ENCODE results near the gene POLR2A. TPM values are rescaled to one million over a fixed set of nuclear protein-coding genes. Genes with fewer than 3 reads are reported as not detected.

The POLR2A gene
- total and polyA plus RNA-seq, 2 of the 13 experiments (the other 11 are each of a cell fraction or from before 2014, with no cell fraction given): 17.8 to 18.3 TPM

GRCh38 chr17:7484919-7485377 is 782 bp downstream of the POLR2A start:
- ATAC-seq: no peak
- H3K9ac ChIP-seq (ENCODE audit: insufficient read depth, low read depth, low read length): peak overlapping the region; percentile 81
- DNase-seq (ENCODE audit: low spot score): no peak
- H3K79me2 ChIP-seq (ENCODE audit: insufficient read depth, low read length): peaks cover 51% of the 10 kb centered on the region
- peaks cover 37% of the 10 kb centered on the region for H4K20me1 ChIP-seq (ENCODE audit: insufficient read depth, low read length)
- intact Hi-C loops (cut with micrococcal nuclease; ENCODE audit: unreplicated experiment) (loop anchor here (5.0 kb wide), 3 partner anchors 38 to 128 kb away; partner anchors contain the start of genes CHRNB1, TMEM256 and TMEM95), in situ Hi-C loops (cut with HindIII; ENCODE audit: extremely low pct_ligation_motif_present, low pct_unique_long_range_greater_than_20kb) (no loop called here)
- POLR2A ChIA-PET: interaction anchor here (0.8 to 5.5 kb wide), 16 partner anchors 9 to 439 kb away, joined by 3 to 41 read pairs (median 9); partner anchors contain the start of genes CD68, CHRNB1, FXR2 and NEURL4
- H3K36me3 ChIP-seq (replicated peaks in 1 of 2; ENCODE audit: control insufficient read depth in 1 of 2, insufficient read depth in 2 of 2, low read length in 2 of 2): peaks cover 0 to 3% of the 10 kb centered on the region in 2 experiments; a peak in 1 of 5 replicates
- no peaks in the 10 kb centered on the region; a peak in 2 of 5 replicates for H3K27me3 ChIP-seq (ENCODE audit: control insufficient read depth in 1 of 2, insufficient read depth in 2 of 2, low read length in 2 of 2)
- no peak overlapping the region for H2AFZ ChIP-seq (ENCODE audit: low read length)
- no peak for FAIRE-seq
- CTCF ChIA-PET (ENCODE audit: low intra/inter-chr PET ratio, low total read pairs): no interaction called here
- WGBS (ENCODE audit: low lambda C conversion rate): 0% methylated on average over 16 of the region's 19 CpGs
- peak overlapping the region; percentile 99 for H3K4me2 ChIP-seq (ENCODE audit: low read depth, low read length)
- peak overlapping the region; percentile 100 for H3K27ac ChIP-seq (ENCODE audit: extremely low read length, insufficient read depth, low read length)
- H3K4me3 ChIP-seq (replicated peaks in 1 of 3; ENCODE audit: insufficient read depth in 1 of 3, low read depth in 2 of 3, low read length in 3 of 3): peak overlapping the region; percentile 70 to 82 (median 79)
- BruUV-seq (replicated peaks): TSS peak; percentile 64
- H3K4me1 ChIP-seq (ENCODE audit: insufficient read depth, low read length): peaks cover 72% of the 10 kb centered on the region
- H3K9me3 ChIP-seq (ENCODE audit: low read length): no peaks in the 10 kb centered on the region
- TF ChIP-seq HNF1A (IDR thresholded peaks at IDR 0.05; ENCODE audit: low read depth) (no peak), HNF1A (CRISPR knock-in tag; IDR thresholded peaks at IDR 0.05; ENCODE audit: borderline replicate concordance) (peak; percentile 26; the same call in 1 of the 2 replicates), ZNF782 (CRISPR knock-in tag; IDR thresholded peaks at IDR 0.05; ENCODE audit: borderline replicate concordance) (0 out of 2 replicates have a peak, but pooled peaks have one; percentile 5), ZNF430 (CRISPR knock-in tag; IDR thresholded peaks at IDR 0.05) (0 out of 2 replicates have a peak, but pooled peaks have one; percentile 5), SOX5 (CRISPR knock-in tag; IDR thresholded peaks at IDR 0.05; ENCODE audit: borderline replicate concordance) (0 out of 2 replicates have a peak, but pooled peaks have one; percentile 10), HNRNPLL (IDR thresholded peaks at IDR 0.05; ENCODE audit: low read depth, low read length, poor library complexity, severe bottlenecking) (peak; percentile 14), CREB1 (IDR thresholded peaks at IDR 0.05) (no peak), CREB1 (CRISPR knock-in tag; IDR thresholded peaks at IDR 0.05) (peak; percentile 57; the same call in 1 of the 2 replicates), ZNF441 (CRISPR knock-in tag; IDR thresholded peaks at IDR 0.05; ENCODE audit: borderline replicate concordance) (peak; percentile 63; the same call in 1 of the 2 replicates), NR1H2 (CRISPR knock-in tag; IDR thresholded peaks at IDR 0.05; ENCODE audit: borderline replicate concordance, low read depth) (peak; percentile 7; the same call in 1 of the 2 replicates), ZNF230 (CRISPR knock-in tag; IDR thresholded peaks at IDR 0.05) (0 out of 2 replicates have a peak, but pooled peaks have one; percentile 13), BRD4 (CRISPR knock-in tag; IDR thresholded peaks at IDR 0.05) (peak; percentile 68; the same call in 1 of the 2 replicates), ZNF790 (CRISPR knock-in tag; IDR thresholded peaks at IDR 0.05; ENCODE audit: borderline replicate concordance) (peak; percentile 66; the same call in 1 of the 2 replicates), SOX6 (IDR thresholded peaks at IDR 0.05) (no peak), SOX6 (CRISPR knock-in tag; IDR thresholded peaks at IDR 0.05) (peak; percentile 0), ZNF468 (CRISPR knock-in tag; IDR thresholded peaks at IDR 0.05) (no peak), MEIS2 (CRISPR knock-in tag; IDR thresholded peaks at IDR 0.05) (0 out of 2 replicates have a peak, but pooled peaks have one; percentile 35), NR0B2 (CRISPR knock-in tag; IDR thresholded peaks at IDR 0.05) (peak; percentile 76), ZNF121 (CRISPR knock-in tag; IDR thresholded peaks at IDR 0.05) (peak; percentile 80; the same call in 1 of the 2 replicates), CHD4 (IDR thresholded peaks at IDR 0.05; ENCODE audit: borderline replicate concordance, low read length) (peak; percentile 62; the same call in 1 of the 2 replicates), FOXC1 (CRISPR knock-in tag; IDR thresholded peaks at IDR 0.05; ENCODE audit: borderline replicate concordance) (0 out of 2 replicates have a peak, but pooled peaks have one; percentile 12)

Data from HepG2 (cell line).